ENCODE results near the gene ACOD1.

DNA sequence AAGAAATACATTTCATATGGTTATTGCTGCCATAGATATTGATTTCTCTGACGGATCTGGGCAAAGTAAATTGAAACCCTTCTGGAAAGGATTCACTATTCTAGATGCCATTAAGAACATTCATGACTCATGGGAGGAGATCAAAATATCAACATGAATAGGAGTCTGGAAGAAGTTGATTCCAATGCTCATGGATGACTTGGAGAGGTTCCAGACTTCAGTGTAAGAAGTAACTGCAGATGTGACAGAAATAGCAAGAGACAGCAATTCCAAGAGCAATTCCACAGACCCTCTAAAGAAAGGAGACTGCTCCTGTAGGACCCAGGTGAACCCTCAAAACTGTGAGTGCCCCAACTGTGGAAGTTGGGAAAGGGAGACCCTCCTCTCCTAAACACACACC is 31.2 kb upstream of the ACOD1 start:
- TF ChIP-seq POLR2A (IDR thresholded peaks at IDR 0.05), result no peak
- TF ChIP-seq, protein P1, sequence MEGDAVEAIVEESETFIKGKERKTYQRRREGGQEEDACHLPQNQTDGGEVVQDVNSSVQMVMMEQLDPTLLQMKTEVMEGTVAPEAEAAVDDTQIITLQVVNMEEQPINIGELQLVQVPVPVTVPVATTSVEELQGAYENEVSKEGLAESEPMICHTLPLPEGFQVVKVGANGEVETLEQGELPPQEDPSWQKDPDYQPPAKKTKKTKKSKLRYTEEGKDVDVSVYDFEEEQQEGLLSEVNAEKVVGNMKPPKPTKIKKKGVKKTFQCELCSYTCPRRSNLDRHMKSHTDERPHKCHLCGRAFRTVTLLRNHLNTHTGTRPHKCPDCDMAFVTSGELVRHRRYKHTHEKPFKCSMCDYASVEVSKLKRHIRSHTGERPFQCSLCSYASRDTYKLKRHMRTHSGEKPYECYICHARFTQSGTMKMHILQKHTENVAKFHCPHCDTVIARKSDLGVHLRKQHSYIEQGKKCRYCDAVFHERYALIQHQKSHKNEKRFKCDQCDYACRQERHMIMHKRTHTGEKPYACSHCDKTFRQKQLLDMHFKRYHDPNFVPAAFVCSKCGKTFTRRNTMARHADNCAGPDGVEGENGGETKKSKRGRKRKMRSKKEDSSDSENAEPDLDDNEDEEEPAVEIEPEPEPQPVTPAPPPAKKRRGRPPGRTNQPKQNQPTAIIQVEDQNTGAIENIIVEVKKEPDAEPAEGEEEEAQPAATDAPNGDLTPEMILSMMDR (IDR thresholded peaks at IDR 0.05), result no peak
